IgD-negative memory B cell (primary cell): Measurements from ENCODE around the gene LCP1. TPM values are rescaled to one million over a fixed set of nuclear protein-coding genes. Genes with fewer than 3 reads are reported as not detected.

Experiments used
- H3K27ac Mint-ChIP-seq, 3 donors: one replicate each; pipeline ENCODE4 v1.8.0; 2020 to 2022; ENCODE audit warnings: mild to moderate bottlenecking in 3 of 3, mixed read lengths in 3 of 3, moderate library complexity in 1 of 3
- H3K27me3 Mint-ChIP-seq: one replicate; pipeline ENCODE4 v1.8.0; 2021; ENCODE audit warnings: mixed read lengths
- H3K36me3 Mint-ChIP-seq: one replicate; pipeline ENCODE4 v1.8.0; 2020; ENCODE audit warnings: mild to moderate bottlenecking, mixed read lengths
- H3K4me1 Mint-ChIP-seq, 3 donors: one replicate each; pipeline ENCODE4 v1.8.0; 2020 to 2022; ENCODE audit warnings: mixed read lengths in 3 of 3, mild to moderate bottlenecking in 1 of 3
- H3K4me3 Mint-ChIP-seq, 4 donors: one replicate each; pipeline ENCODE4 v1.8.0; 2020 to 2022; ENCODE audit warnings: mild to moderate bottlenecking in 4 of 4, mixed read lengths in 4 of 4, moderate library complexity in 3 of 4
- H3K9me3 Mint-ChIP-seq, 3 donors: one replicate each; pipeline ENCODE4 v1.8.0; 2020 to 2021; ENCODE audit warnings: mixed read lengths in 3 of 3, mild to moderate bottlenecking in 1 of 3
- polyA plus RNA-seq: library from polyadenylated mRNA; unstranded; fragments of 300-500 nt; fragmentation: Illumina TruSeq; gene quantifications from one replicate; pipeline ENCODE4 v1.2.3, GENCODE V29; 2021

The LCP1 gene
- polyA plus RNA-seq, 1 donor from 2014 or later: 835 TPM

DNA sequence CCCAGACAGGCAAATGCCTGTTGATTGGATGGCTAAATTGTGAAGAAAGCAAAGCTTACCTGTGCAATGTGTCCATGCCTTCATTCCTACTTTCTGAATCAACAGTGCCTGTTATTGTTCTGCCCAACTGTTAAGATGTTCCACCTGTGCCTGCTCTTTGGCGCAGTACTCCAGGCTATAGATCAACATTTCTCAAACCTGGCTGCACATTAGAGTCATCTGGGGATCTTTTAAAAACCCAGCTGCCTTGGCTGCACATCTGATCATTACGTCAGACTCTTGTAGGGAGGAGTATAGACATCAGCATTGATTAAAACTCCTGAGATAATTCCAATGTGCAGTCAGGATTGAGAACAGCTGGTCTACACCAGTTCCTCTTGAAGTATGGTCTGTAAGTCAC is 60.9 kb downstream of the LCP1 start:
- H3K9me3 Mint-ChIP-seq: no peaks in the 10 kb centered on the region
- no peaks in the 10 kb centered on the region for H3K36me3 Mint-ChIP-seq
- no peak overlapping the region for H3K4me3 Mint-ChIP-seq
- peaks cover 13 to 22% (median 22%) of the 10 kb centered on the region in 3 donors for H3K4me1 Mint-ChIP-seq
- no peak overlapping the region for H3K27ac Mint-ChIP-seq
- peaks cover 1% of the 10 kb centered on the region for H3K27me3 Mint-ChIP-seq

DNA sequence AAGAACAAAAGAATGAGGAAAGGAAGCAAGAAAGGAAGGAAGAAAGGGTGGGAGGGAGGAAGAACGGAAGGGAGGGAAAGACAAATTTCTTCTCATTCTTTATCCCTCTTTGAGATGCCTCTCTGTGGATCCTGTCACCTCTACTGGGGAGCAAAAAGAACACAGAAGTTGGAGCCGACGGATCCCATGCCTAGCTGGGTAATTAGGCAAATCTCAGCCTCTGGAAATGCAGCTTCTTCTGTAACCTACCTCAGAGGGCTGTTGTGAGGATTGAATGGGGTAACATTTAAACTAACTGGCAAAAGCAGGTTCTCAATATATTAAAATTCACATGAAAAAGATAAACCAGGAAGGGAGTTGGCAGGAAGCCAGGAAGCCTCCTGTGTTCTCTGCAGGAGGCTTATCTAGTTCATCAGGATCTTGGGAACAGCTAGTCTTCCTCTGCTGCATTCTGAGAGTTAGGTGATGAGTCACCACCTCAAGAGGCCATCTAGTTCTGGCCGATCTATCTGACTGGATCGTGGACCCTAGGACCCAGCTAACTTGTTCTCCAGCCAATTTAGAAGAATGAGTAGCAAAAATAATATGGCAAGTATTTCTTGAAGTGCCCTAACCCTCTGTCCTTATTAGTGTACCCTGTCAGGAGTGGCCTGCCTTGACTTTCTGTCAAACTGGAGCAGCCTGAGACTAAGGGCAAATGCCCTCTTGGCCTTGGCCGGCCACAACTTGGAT is 61.9 kb downstream of the LCP1 start:
- no peak overlapping the region for H3K4me3 Mint-ChIP-seq
- H3K27ac Mint-ChIP-seq: no peak overlapping the region
- H3K4me1 Mint-ChIP-seq: peaks cover 10 to 15% (median 13%) of the 10 kb centered on the region in 3 donors
- peaks cover 1% of the 10 kb centered on the region for H3K27me3 Mint-ChIP-seq
- no peaks in the 10 kb centered on the region for H3K9me3 Mint-ChIP-seq
- H3K36me3 Mint-ChIP-seq: no peaks in the 10 kb centered on the region

DNA sequence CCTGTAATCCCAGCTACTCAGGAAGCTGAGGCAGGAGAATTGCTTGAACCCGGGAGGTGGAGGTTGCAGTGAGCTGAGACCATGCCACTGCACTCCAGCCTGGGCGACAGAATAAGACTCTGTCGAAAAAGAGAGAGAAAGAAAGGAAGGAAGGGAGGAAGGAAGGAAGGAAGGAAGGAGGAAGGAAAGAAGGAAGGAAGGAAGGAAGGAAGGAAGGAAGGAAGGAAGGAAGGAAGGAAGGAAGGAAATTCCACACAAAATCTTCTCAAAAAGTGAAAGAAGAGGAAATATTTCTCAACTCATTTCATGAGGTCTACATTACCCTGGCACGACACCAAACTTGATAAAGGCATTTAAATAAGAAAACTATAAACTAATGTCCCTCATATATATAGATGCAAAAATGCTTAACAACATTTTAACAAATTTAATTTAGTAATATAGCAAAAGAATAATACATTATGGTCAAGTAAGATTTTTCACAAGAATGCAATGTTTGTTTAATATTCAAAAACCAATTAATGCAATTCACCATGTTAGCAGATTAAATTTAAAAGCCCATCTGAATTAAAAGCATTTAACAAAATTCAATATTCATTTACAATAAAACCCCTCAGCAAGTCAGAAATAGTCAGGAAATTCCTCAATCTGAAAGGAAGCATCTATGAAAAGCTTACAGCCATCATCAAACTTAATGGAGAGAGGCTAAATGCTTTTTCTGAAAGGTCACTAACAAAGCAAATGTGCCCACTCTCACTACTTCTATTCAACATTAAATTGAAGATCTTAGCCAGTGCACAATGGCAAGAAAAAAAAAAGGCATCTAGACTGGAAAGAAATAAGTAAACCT is 65.1 kb downstream of the LCP1 start:
- Mint-ChIP-seq H3K36me3 (no peaks in the 10 kb centered on the region), H3K27me3 (peaks cover 5% of the 10 kb centered on the region), H3K27ac (no peak overlapping the region), H3K4me3 (no peak overlapping the region), H3K4me1 (no peaks in the 10 kb centered on the region), H3K9me3 (no peaks in the 10 kb centered on the region)

DNA sequence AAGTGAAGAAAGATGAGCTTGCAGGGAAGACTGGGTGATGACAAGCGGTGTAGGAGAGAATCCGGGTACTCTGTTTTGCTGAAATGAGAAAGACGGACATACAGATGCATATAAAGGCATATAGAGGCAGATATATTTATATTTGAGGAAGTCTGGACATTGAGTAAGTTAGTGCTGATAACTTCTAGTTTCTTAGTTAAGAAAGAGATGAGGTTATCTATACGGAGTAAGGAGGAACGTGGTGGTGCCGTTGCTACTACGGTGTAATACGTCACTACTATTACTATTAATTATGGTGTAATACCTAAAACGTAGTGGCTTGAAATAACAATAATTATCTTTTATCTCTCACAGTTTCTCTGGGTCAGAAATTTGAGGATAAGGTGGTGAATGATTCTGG is 67.4 kb downstream of the LCP1 start:
- Mint-ChIP-seq H3K27me3 (peaks cover 13% of the 10 kb centered on the region), H3K9me3 (no peaks in the 10 kb centered on the region), H3K4me1 (no peaks in the 10 kb centered on the region), H3K27ac (no peak overlapping the region), H3K4me3 (no peak overlapping the region), H3K36me3 (no peaks in the 10 kb centered on the region)

DNA sequence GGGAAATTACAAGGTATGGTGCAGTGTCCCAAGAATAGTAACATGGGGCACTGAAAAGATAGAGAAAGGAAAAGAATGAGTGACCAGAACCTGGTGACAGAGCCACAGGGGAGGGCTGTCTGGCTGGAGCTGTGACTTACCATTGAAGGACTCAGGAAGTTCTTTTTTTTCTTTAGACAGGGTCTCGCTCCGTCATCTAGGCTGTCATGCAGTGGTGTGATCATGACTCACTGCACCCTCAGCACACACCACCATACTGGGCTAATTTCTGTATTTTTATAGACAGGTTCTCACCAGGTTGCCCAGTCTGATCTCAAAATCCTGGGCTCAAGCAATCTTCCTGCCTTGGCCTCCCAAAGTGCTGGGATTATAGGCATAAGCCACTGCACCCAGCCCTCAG is 68.4 kb downstream of the LCP1 start:
- no peak overlapping the region for H3K27ac Mint-ChIP-seq
- H3K36me3 Mint-ChIP-seq: no peaks in the 10 kb centered on the region
- H3K4me3 Mint-ChIP-seq: no peak overlapping the region
- no peaks in the 10 kb centered on the region for H3K9me3 Mint-ChIP-seq
- H3K4me1 Mint-ChIP-seq: no peaks in the 10 kb centered on the region
- peaks cover 14% of the 10 kb centered on the region for H3K27me3 Mint-ChIP-seq

DNA sequence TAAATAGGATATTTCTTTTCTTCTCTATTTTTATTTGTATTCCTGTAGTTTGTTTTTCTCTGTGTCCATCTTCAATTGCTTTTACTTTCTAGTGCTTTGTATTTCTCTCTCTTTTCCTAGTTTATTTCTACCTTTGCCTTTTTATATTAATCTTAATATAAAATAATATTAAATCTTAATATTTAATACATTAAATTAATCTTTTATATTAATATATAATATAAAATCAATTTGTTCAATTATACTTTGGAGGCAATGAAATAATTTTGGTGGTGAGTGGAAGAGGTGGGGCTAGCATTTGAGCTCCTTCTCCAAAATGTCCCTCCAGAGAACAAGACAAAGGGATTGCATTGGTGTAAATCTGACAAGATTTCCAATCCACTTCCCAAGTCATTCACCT is 70.8 kb downstream of the LCP1 start:
- Mint-ChIP-seq H3K27ac (no peak overlapping the region), H3K36me3 (no peaks in the 10 kb centered on the region), H3K4me3 (no peak overlapping the region), H3K27me3 (peaks cover 19% of the 10 kb centered on the region), H3K9me3 (no peaks in the 10 kb centered on the region), H3K4me1 (peaks cover 4% of the 10 kb centered on the region in 3 donors)

DNA sequence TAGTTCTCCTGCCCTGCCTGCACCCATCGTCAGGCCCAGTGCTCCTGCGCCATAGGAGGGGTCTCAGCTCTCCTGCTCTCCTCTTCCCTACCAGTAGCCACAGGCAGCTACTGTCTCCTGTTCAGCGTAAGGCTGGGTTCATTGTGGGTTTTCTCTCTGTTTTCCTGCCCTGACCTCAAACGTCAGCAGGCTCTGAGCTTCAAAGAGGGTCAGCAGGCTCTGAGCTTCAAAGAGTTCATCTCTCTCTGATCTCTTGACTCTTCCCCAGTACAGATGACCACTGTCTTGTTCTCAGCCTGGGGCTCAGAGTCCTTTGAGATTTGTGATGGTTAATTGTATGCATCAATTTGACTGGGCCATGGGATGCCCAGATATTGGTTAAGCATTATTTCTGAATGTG is 72.5 kb downstream of the LCP1 start:
- Mint-ChIP-seq H3K4me3 (no peak overlapping the region), H3K27me3 (peaks cover 19% of the 10 kb centered on the region), H3K9me3 (no peaks in the 10 kb centered on the region), H3K4me1 (peaks cover 4% of the 10 kb centered on the region in 3 donors), H3K27ac (no peak overlapping the region), H3K36me3 (no peaks in the 10 kb centered on the region)

DNA sequence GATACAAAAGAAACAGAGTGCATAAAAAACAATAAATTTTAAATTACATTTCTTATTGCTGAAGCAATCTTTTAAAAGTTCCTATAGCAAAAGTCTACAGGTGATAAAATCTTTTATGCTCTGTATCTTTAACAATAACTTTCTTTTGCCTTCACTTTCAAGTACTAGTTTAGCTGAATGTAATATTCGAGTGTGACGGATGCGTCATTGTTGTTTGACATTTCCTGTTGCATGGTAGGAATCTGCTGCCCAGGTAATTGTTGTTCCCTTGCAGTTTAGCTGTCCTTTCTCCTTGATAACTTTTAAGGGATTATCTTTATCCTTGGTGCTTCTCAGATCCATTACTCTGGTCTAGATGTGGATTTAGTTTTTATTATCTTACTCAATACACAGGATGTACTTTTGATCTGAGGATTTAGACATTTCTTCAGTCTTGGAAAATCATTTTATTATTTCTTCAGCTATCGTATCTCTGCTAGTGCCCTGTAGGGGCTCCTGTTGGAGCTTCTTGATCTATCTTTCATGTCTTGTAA is 75.1 kb downstream of the LCP1 start:
- no peaks in the 10 kb centered on the region for H3K9me3 Mint-ChIP-seq
- peaks cover 17% of the 10 kb centered on the region for H3K27me3 Mint-ChIP-seq
- peak overlapping the region in 2 of 4 donors; percentile 3 to 19 for H3K4me3 Mint-ChIP-seq
- H3K27ac Mint-ChIP-seq: no peak overlapping the region
- no peaks in the 10 kb centered on the region for H3K36me3 Mint-ChIP-seq
- peaks cover 4 to 7% (median 4%) of the 10 kb centered on the region in 3 donors for H3K4me1 Mint-ChIP-seq

DNA sequence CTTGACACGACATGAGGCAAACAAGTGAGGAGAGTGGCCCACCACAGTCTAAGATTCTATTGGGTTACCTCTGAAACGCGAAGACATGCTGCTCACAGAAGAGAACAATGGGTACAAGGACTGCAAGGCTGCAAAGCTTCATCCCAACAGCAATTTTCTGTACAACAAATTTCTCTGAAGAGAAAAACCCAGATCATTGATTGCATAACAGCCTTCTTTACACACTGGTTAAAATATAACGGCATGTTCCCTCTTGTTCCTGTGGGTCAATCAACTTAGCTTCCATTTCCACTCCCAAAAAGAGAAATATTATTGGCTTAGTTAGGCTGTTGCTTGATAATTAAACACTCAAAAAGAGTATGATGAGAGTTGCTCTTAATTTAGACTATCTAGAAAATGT is 77.1 kb downstream of the LCP1 start, which contains the start of gene CPB2:
CPB2 (minus strand) TSS at position 166 of the 400 bp plus-strand sequence; CDS start at position 142, 24 bp downstream.
- H3K4me1 Mint-ChIP-seq: peaks cover 4 to 10% (median 4%) of the 10 kb centered on the region in 3 donors
- no peak within 1 kb of the TSS for H3K4me3 Mint-ChIP-seq
- peaks cover 10% of the 10 kb centered on the region for H3K27me3 Mint-ChIP-seq
- H3K36me3 Mint-ChIP-seq: no peaks in the 10 kb centered on the region
- H3K9me3 Mint-ChIP-seq: no peaks in the 10 kb centered on the region
- H3K27ac Mint-ChIP-seq: no peak within 1 kb of the TSS

DNA sequence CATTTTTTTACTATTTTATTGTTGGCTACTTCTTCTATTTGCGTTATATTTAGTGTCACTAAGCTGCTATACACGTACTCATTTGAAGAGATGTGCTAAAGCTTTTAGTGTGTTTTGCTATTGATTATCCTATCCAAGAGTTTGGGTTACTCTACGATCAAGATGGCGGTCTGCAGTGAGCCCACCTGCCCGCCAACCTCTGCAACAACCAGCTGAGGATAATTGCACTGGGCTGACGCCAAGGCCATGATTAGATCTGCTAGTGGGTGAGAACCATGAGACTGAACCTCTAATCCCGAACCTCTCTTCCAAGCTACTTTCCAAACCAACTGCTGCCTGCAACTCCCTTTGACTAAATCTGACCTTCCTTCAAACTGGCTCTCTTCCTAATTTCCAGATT is 78.9 kb downstream of the LCP1 start:
- no peaks in the 10 kb centered on the region for H3K9me3 Mint-ChIP-seq

DNA sequence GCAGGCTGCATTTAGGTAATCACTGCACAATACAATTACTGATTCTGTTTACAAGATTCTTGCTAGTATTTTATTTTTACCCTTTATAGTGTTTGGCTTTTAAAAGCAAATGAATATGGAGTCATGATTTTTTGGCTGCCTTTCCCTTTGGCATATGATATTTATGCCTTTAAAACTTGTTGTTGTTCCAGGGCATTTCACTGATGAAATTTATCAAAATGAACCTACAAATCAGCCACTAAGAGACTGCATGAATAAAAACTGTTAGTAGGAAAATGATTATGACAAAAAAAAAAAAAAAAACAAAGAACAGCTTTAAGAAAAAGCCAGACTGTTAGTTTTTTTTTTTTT is 79.7 kb downstream of the LCP1 start:
- Mint-ChIP-seq H3K9me3 (no peaks in the 10 kb centered on the region), H3K4me1 (peaks cover 3 to 9% (median 4%) of the 10 kb centered on the region in 3 donors), H3K36me3 (no peaks in the 10 kb centered on the region), H3K4me3 (no peak overlapping the region), H3K27me3 (peaks cover 4% of the 10 kb centered on the region), H3K27ac (no peak overlapping the region)

More for the DNA sequence above, 78.9 kb downstream of the LCP1 start:
- H3K4me3 Mint-ChIP-seq: no peak overlapping the region
- H3K36me3 Mint-ChIP-seq: no peaks in the 10 kb centered on the region
- H3K27ac Mint-ChIP-seq: no peak overlapping the region
- peaks cover 4 to 10% (median 4%) of the 10 kb centered on the region in 3 donors for H3K4me1 Mint-ChIP-seq
- H3K27me3 Mint-ChIP-seq: peaks cover 4% of the 10 kb centered on the region

DNA sequence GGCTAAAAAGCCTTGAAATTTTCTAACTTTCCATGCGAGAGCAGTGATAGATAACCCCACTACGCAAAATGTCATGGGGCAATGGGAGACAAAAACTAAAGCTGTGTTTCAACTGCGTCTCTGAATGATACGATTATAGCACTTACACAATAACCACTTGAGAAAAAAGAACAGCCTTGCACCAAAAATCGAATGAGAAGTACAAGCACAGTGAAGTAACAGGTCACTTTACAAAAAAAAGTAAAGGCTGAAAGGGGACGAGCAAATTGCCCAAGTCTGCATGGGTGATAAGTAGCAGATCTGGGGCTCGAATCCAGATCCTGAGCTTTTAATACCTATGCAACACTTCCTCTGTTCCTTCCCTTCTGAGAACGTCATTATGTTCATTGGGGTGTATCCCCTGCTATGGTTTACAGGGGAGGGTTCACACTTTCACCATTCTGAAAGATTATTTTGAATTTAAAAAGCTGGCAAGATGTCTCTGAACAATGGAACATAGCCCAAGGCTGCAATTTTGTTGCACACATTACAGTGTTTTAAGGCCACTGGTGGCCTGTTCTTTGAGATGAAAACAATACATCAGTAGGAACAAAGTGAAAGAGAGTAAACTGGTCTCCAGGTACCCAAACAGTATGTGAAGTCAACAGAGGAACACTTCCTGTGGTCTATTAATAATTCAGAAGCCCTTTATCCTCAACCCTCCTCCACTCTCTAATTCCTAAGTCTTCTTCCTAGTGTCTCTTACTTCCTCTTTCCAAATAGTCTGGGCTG is 80.3 kb downstream of the LCP1 start:
- Mint-ChIP-seq H3K27ac (no peak overlapping the region), H3K9me3 (peaks cover 0 to 2% (median 0%) of the 10 kb centered on the region in 3 donors), H3K4me3 (no peak overlapping the region), H3K36me3 (no peaks in the 10 kb centered on the region), H3K27me3 (peaks cover 3% of the 10 kb centered on the region), H3K4me1 (peaks cover 0 to 6% (median 0%) of the 10 kb centered on the region in 3 donors)

DNA sequence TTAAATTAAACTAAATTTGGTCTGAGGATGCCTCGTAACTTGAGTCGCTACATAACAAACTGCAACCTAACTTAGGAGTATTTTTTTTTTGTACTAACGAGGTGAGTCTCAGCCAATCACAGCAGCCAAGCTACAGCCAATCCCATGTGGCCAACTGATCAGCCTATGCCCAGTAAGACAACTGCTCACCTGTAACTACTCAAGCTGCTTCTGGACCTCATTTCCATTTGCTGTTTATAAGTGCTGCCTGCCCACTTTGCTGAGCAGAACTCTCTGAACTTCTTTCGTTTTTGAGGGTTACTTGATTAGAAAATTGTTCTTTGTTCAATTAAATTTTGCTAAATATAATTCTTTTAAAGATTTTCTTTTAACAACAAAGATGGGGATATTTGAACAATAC is 81.0 kb downstream of the LCP1 start:
- Mint-ChIP-seq H3K36me3 (no peaks in the 10 kb centered on the region), H3K4me1 (peaks cover 0 to 6% (median 0%) of the 10 kb centered on the region in 3 donors), H3K9me3 (peaks cover 0 to 2% (median 0%) of the 10 kb centered on the region in 3 donors), H3K27ac (no peak overlapping the region), H3K4me3 (no peak overlapping the region), H3K27me3 (peaks cover 3% of the 10 kb centered on the region)

DNA sequence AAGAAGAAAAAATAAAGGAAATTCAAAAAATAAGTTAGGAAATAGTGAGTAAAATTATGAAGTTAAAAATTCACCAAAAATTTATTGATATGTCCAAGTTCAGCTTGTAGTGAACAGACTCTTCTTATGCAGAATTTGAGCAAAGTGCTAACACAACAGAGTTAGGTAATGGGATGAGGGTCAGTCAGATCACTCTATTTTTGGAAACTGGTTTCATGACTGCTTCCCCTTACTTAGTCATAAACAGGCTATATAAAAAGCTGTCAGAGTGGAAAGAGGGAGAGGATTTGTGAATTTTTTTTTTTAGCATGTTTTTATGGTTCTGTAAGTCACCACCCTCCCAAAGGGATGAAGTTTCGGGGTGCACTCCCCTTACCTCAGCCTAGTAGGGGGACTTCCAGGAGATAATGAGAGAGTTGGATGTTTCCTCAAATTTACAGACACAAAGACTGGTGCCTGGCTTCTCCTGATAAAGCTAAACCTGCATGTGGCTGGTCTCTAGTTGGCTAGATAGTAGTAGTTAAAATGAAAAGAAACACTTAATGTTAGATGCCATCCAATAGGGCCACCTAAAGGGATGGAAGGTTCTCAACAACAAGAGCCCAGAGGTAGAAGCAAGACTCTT is 81.7 kb downstream of the LCP1 start:
- Mint-ChIP-seq H3K27ac (peak overlapping the region in 1 of 3 donors; percentile 27), H3K4me1 (peaks cover 0 to 6% (median 0%) of the 10 kb centered on the region in 3 donors), H3K36me3 (no peaks in the 10 kb centered on the region), H3K27me3 (peaks cover 5% of the 10 kb centered on the region), H3K4me3 (no peak overlapping the region), H3K9me3 (peaks cover 0 to 2% (median 0%) of the 10 kb centered on the region in 3 donors)
